A549 (cell line): Measurements from ENCODE around the gene PTPRA. TPM values are rescaled to one million over a fixed set of nuclear protein-coding genes. Genes with fewer than 3 reads are reported as not detected.
"Not testable (repeated sequence)": the region's sequence is repeated elsewhere in the genome, so short reads cannot be mapped to it uniquely, and the experiment has no call there.

Experiments
- ATAC-seq, 2 experiments: fragments of 200-7000 bp in 1 of 2; fragments of >200 bp in 1 of 2; cut with Nextera tagmentation in 1 of 2; cut with Tn5 transposase in 1 of 2; 3 replicates each; pipeline versions ENCODE4 v1.8.0 to v1.9.1; 2018 to 2020; ENCODE audit warnings: mild to moderate bottlenecking in 1 of 2, moderate library complexity in 1 of 2
- CTCF ChIA-PET: fragments of 300-600 bp; sonication (Branson Sonifier 250); formaldehyde crosslinking; extraction: SDS; loops from one replicate; lab custom pipeline; 2021; ENCODE audit warnings: antibody characterized with exemption, inconsistent platforms; lab: Yijun Ruan, JAX
- POLR2A ChIA-PET: fragments of 350-600 bp; formaldehyde crosslinking; extraction: SDS; loops from one replicate; lab custom pipeline; 2021; ENCODE audit warnings: antibody characterized with exemption, inconsistent platforms; lab: Yijun Ruan, JAX
- DNase-seq, 2 experiments: peaks; one replicate each; pipeline versions ENCODE4 v3.0.0 to v3.0.0-alpha.2; 2011 to 2016; ENCODE audit warnings: low read depth in 1 of 2, low spot score in 1 of 2
- FAIRE-seq: peaks from 2 replicates; lab custom pipeline; 2011; peaks lifted over from hg19 to GRCh38; lab: Jason Lieb, UNC
- H3K27ac ChIP-seq, 2 experiments: fragments of >200 bp; sonication (Bioruptor Twin); formaldehyde crosslinking; 3 replicates each; pipeline ENCODE4 v1.5.1; 2016 to 2017
- H3K4me1 ChIP-seq: fragments of >200 bp; sonication (Bioruptor Twin); formaldehyde crosslinking; 3 replicates; pipeline ENCODE4 v1.6.1; 2016
- H3K4me2 ChIP-seq: fragments of >200 bp; sonication (Bioruptor Twin); formaldehyde crosslinking; 3 replicates; pipeline ENCODE4 v1.6.1; 2016
- H3K4me3 ChIP-seq: fragments of >200 bp; sonication (Bioruptor Twin); formaldehyde crosslinking; 3 replicates; pipeline ENCODE4 v1.5.1; 2016
- H3K9me3 ChIP-seq: fragments of >200 bp; sonication (Bioruptor Twin); formaldehyde crosslinking; 3 replicates; pipeline ENCODE4 v1.6.1; 2016
- CBX8 ChIP-seq: fragments of 200-600 bp; sonication (generic); IDR thresholded peaks from 2 replicates; pipeline ENCODE4 v1.6.1; 2016
- CHD2 ChIP-seq: fragments of 150-350 bp; IDR thresholded peaks from 2 replicates; pipeline ENCODE4 v1.6.1; 2014; ENCODE audit warnings: low read length; ENCODE audit not compliant: partially characterized antibody
- CHD4 ChIP-seq: fragments of 200-600 bp; sonication (generic); IDR thresholded peaks from 2 replicates; pipeline ENCODE4 v1.6.1; 2016; ENCODE audit warnings: antibody characterized with exemption, mild to moderate bottlenecking, borderline replicate concordance
- EHF ChIP-seq: fragments of 250-450 bp; sonication (Bioruptor Pico); IDR thresholded peaks from 2 replicates; pipeline ENCODE4 v1.5.0; 2020; ENCODE audit warnings: mild to moderate bottlenecking
- EHMT2 ChIP-seq: fragments of 200-600 bp; sonication (generic); IDR thresholded peaks from 2 replicates; pipeline ENCODE4 v1.6.1; 2016; ENCODE audit warnings: antibody characterized with exemption, low read depth, mild to moderate bottlenecking, moderate library complexity
- ESRRA ChIP-seq: fragments of 150-350 bp; IDR thresholded peaks from 2 replicates; pipeline ENCODE4 v1.6.1; 2014; ENCODE audit warnings: mild to moderate bottlenecking, low read length, borderline replicate concordance
- JUN ChIP-seq, 2 experiments: fragments of >200 bp; sonication (Bioruptor Twin); formaldehyde crosslinking; IDR thresholded peaks; 2 replicates in 1 of 2; 3 replicates in 1 of 2; pipeline ENCODE4 v1.6.1; 2016 to 2017
- MAFK ChIP-seq: fragments of 450-650 bp; IDR thresholded peaks from 2 replicates; pipeline ENCODE4 v1.6.1; 2014; ENCODE audit not compliant: partially characterized antibody
- RAD21 ChIP-seq, 2 experiments: fragments of >200 bp in 1 of 2; sonication (Bioruptor Twin) in 1 of 2; formaldehyde crosslinking in 1 of 2; IDR thresholded peaks in 1 of 2; conservative IDR thresholded peaks in 1 of 2; 2 replicates in 1 of 2; 3 replicates in 1 of 2; pipeline ENCODE4 v1.6.1; 2012 to 2018; ENCODE audit warnings: inconsistent platforms in 1 of 2
- RARB ChIP-seq: fragments of 250-450 bp; sonication (Bioruptor Pico); IDR thresholded peaks from 2 replicates; pipeline ENCODE4 v1.8.0; 2021; ENCODE audit warnings: mild to moderate bottlenecking, moderate library complexity
- RFX5 ChIP-seq: fragments of 450-650 bp; IDR thresholded peaks from 2 replicates; pipeline ENCODE4 v1.7.1; 2014; ENCODE audit warnings: antibody characterized with exemption, mild to moderate bottlenecking, moderate library complexity
- SMC3 ChIP-seq: fragments of >200 bp; sonication (Bioruptor Twin); formaldehyde crosslinking; IDR thresholded peaks from 3 replicates; pipeline ENCODE4 v1.6.1; 2018; ENCODE audit warnings: inconsistent platforms
- ZNF302 ChIP-seq: fragments of 250-450 bp; sonication (Bioruptor Pico); IDR thresholded peaks from 2 replicates; pipeline ENCODE4 v1.9.0; 2021; ENCODE audit warnings: inconsistent platforms, mild to moderate bottlenecking, moderate library complexity
- ZSCAN20 ChIP-seq: fragments of 250-450 bp; sonication (Bioruptor Pico); IDR thresholded peaks from 2 replicates; pipeline ENCODE4 v1.8.0; 2022; ENCODE audit warnings: mild to moderate bottlenecking, moderate library complexity
- WGBS: methylation state at CpG from one replicate; pipeline ENCODE4 v1.1.6; 2017; ENCODE audit errors: missing lambda C conversion rate; 5-methylcytosine and 5-hydroxymethylcytosine counted together
- polyA plus RNA-seq, 4 experiments: library from polyadenylated mRNA; depleted of rRNA in 3 of 4; stranded (reverse); fragments of >200 nt; fragmentation: RNase III in 1 of 4; extraction: RNeasy Plus Mini Kit Qiagen cat#74134 plus additional on column Dnase treatment in 1 of 4; gene quantifications; 2 replicates in 3 of 4; 3 replicates in 1 of 4; pipeline ENCODE4 v1.2.3, GENCODE V29; 2011 to 2017
- TF ChIP-seq, protein P1 (sequence below): IDR thresholded peaks from 2 replicates; pipeline ENCODE4 v1.6.1; 2012; ENCODE audit warnings: low read depth, borderline replicate concordance
- TF ChIP-seq, protein P2 (sequence below): fragments of >200 bp; sonication (Bioruptor Twin); formaldehyde crosslinking; IDR thresholded peaks from 2 replicates; pipeline ENCODE4 v1.6.1; 2016
- TF ChIP-seq, protein P3 (sequence below): fragments of >200 bp; sonication (Bioruptor Twin); formaldehyde crosslinking; IDR thresholded peaks from 3 replicates; pipeline ENCODE4 v1.5.1; 2016
- TF ChIP-seq, protein P4 (sequence below): fragments of 250-450 bp; sonication (Bioruptor Pico); IDR thresholded peaks from 2 replicates; pipeline ENCODE4 v1.5.0; 2021; ENCODE audit warnings: mild to moderate bottlenecking, moderate library complexity, borderline replicate concordance

Gene PTPRA
- polyA plus RNA-seq, 2 of the 4 experiments (the other 2 are of a cell fraction): 29.2 to 83.2 TPM

DNA sequence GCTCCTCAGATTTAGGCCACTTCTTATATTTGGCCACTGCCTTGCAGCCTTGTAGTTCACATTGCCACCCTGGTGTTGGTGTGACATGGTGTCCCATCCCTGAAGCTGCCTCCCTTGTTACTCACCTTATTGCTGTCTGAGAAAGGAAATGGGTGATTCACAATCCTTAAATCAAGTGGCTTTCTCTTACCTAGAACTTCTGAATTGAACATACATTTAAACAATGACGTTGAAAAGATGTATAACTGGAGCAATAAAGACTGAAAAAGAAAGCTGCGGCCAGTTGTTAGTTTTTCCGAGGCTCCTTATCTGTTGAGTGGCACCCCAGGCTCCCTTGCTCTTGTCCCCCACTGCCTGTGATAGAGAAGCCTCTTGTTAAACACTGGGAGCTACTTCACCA is 141.4 kb downstream of the PTPRA start (continued):
- TF ChIP-seq RAD21 (conservative IDR thresholded peaks at IDR 0.05 in 1 of 2, IDR thresholded peaks at IDR 0.05 in 1 of 2): no peak

DNA sequence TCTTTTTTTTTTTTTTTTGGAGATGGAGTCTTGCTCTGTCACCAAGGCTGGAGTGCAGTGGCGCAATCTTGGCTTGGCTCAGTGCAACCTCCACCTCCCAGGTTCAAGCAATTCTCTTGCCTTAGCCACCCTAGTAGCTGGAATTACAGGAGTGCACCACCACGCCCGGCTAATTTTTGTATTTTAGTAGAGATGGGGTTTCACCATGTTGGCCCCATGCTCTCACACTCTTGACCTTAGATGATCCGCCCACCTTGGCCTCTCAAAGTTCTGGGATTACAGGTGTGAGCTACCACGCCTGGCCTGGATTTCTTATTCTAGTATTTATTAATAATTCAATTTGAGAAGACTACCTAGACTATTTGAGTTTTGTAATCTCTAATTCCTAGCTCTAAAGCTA is 142.0 kb downstream of the PTPRA start:
- H3K27ac ChIP-seq, ATAC-seq, POLR2A ChIA-PET, DNase-seq, H3K9me3 ChIP-seq, H3K4me3 ChIP-seq, H3K4me2 ChIP-seq, FAIRE-seq: not testable (repeated sequence)
- CTCF ChIA-PET: interaction anchor here (0.6 to 1.5 kb wide), 3 partner anchors 12 to 42 kb away, joined by 3 to 5 read pairs (median 4); partner anchors contain the start of gene GNRH2
- H3K4me1 ChIP-seq: peaks cover 11% of the 10 kb centered on the region; the same call in 2 of the 3 replicates
- WGBS: 93% methylated on average over 5 of the region's 5 CpGs

DNA sequence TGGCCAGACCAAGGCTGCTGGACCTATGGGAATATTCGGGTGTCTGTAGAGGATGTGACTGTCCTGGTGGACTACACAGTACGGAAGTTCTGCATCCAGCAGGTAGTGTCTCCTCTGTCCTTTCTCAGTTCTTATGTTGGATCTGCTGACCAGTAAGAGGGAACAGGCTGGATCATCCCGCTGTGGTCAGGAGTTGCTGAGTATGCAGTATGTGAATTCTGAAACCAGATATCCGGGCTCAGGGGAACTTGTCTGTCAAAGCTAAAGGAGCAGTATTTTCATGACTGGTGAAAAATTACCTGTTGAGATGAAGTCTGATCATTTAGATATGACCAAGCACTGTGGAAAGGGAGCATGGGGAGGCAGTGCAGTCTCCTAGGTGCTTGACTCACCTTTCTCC is 148.0 kb downstream of the PTPRA start:
- Histone ChIP-seq H3K4me1 (0 out of 3 replicates have a peak, but pooled peaks cover 4% of the 10 kb centered on the region), H3K27ac (no peak overlapping the region), H3K4me3 (no peak overlapping the region), H3K9me3 (no peaks in the 10 kb centered on the region), H3K4me2 (no peak overlapping the region)
- peak in 1 of 2 experiments; percentile 45; a peak in 3 of 6 replicates for ATAC-seq
- DNase-seq: no peak
- TF ChIP-seq MAFK (peak; percentile 85), RAD21 (conservative IDR thresholded peaks at IDR 0.05 in 1 of 2, IDR thresholded peaks at IDR 0.05 in 1 of 2) (no peak)
- no peak for FAIRE-seq
- ChIA-PET CTCF (interaction anchor here (1.2 kb wide), 1 partner anchor 32 kb away, joined by 3 read pairs; no protein-coding TSS in a partner anchor), POLR2A (no interaction called here)
- WGBS: 86% methylated on average over 4 of the region's 4 CpGs

DNA sequence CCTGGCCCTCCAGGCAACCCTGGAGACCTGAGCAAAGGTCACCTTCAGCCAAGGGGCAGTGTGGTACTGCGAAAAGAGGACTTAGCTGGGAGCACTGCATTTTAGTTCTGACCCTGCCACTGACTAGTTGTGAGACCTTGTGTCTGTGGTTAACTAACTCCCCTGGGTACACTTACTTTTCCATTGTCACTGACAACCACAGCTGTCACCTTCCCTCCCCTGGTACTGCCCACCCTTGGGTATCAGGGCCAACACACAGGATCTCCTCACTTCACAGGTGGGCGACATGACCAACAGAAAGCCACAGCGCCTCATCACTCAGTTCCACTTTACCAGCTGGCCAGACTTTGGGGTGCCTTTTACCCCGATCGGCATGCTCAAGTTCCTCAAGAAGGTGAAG is 148.5 kb downstream of the PTPRA start:
- WGBS: 97% methylated on average over 5 of the region's 5 CpGs
- ChIA-PET CTCF (no interaction called here), POLR2A (no interaction called here)
- Histone ChIP-seq H3K9me3 (no peaks in the 10 kb centered on the region), H3K4me1 (0 out of 3 replicates have a peak, but pooled peaks cover 4% of the 10 kb centered on the region), H3K4me2 (no peak overlapping the region), H3K4me3 (no peak overlapping the region), H3K27ac (no peak overlapping the region)
- ATAC-seq (no peak; a peak in 1 of 6 replicates), FAIRE-seq (no peak), DNase-seq (no peak)
- TF ChIP-seq RARB: no peak

DNA sequence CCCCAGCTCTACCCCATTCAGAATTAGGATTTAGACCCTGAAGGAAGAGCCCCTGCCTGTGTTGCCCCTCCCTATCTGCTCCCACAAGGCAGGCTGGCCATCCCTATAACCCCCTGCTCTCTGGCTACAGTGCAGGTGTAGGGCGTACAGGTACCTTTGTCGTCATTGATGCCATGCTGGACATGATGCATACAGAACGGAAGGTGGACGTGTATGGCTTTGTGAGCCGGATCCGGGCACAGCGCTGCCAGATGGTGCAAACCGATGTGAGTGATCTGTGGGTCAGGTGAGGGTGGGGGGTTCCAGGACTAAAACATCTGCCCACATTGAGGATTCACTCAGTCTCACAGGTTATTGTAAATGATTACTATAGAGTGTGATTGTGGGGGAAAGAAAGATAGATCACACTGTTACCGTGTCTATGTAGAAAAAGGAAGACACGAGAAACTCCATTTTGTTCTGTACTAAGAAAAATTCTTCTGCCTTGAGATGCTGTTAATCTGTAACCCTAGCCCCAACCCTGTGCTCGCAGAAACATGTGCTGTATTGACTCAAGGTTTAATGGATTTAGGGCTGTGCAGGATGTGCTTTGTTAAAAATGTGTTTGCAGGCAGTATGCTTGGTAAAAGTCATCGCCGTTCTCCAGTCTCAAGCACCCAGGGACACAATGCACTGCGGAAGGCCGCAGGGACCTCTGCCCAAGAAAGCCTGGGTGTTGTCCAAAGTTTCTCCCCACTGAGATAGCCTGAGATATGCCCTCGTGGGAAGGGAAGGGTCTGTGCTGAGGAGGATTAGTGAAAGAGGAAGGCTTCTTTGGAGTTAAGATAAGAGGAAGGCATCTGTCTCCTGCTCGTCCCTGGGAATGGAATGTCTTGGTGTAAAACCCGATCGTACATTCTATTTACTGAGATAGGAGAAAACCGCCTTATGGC is 149.5 kb downstream of the PTPRA start:
- H3K4me3 ChIP-seq, H3K9me3 ChIP-seq, H3K27ac ChIP-seq, H3K4me1 ChIP-seq, DNase-seq, CTCF ChIA-PET, POLR2A ChIA-PET, H3K4me2 ChIP-seq, ATAC-seq, FAIRE-seq: not testable (repeated sequence)
- WGBS: 80% methylated on average over 20 of the region's 20 CpGs

DNA sequence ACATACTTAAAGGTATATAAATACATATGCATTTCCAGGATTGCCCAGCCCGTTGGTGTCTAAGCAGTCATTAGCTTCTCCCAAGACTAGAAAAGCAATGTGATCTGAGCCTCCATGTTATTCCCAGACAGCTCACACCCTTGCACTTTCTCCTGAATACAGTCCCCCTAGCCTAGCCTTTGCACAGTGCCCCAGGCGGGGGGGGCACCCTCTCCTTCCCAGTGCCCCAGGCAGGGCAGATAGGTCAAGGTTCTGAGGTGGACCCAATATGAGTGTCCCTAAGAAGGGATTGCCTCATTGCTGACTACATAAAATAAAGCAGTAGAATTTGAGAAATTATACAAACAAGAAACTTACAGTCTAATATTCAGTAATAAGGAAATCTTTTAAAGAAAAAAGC is 154.7 kb downstream of the PTPRA start:
- no peak for ATAC-seq
- TF ChIP-seq EHF (CRISPR knock-in tag) (no peak), EHMT2 (no peak), ZNF302 (CRISPR knock-in tag) (no peak), ZSCAN20 (no peak), SMC3 (no peak), CBX8 (no peak), JUN (IDR thresholded peaks at IDR 0.05) (no peak), CHD2 (no peak), ESRRA (no peak), CHD4 (no peak), RFX5 (no peak)
- TF ChIP-seq, protein P1, sequence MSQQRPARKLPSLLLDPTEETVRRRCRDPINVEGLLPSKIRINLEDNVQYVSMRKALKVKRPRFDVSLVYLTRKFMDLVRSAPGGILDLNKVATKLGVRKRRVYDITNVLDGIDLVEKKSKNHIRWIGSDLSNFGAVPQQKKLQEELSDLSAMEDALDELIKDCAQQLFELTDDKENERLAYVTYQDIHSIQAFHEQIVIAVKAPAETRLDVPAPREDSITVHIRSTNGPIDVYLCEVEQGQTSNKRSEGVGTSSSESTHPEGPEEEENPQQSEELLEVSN: no peak
- TF ChIP-seq, protein P2, sequence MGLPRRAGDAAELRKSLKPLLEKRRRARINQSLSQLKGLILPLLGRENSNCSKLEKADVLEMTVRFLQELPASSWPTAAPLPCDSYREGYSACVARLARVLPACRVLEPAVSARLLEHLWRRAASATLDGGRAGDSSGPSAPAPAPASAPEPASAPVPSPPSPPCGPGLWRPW: no peak
- TF ChIP-seq, protein P3, sequence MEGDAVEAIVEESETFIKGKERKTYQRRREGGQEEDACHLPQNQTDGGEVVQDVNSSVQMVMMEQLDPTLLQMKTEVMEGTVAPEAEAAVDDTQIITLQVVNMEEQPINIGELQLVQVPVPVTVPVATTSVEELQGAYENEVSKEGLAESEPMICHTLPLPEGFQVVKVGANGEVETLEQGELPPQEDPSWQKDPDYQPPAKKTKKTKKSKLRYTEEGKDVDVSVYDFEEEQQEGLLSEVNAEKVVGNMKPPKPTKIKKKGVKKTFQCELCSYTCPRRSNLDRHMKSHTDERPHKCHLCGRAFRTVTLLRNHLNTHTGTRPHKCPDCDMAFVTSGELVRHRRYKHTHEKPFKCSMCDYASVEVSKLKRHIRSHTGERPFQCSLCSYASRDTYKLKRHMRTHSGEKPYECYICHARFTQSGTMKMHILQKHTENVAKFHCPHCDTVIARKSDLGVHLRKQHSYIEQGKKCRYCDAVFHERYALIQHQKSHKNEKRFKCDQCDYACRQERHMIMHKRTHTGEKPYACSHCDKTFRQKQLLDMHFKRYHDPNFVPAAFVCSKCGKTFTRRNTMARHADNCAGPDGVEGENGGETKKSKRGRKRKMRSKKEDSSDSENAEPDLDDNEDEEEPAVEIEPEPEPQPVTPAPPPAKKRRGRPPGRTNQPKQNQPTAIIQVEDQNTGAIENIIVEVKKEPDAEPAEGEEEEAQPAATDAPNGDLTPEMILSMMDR: no peak
- TF ChIP-seq, protein P4, sequence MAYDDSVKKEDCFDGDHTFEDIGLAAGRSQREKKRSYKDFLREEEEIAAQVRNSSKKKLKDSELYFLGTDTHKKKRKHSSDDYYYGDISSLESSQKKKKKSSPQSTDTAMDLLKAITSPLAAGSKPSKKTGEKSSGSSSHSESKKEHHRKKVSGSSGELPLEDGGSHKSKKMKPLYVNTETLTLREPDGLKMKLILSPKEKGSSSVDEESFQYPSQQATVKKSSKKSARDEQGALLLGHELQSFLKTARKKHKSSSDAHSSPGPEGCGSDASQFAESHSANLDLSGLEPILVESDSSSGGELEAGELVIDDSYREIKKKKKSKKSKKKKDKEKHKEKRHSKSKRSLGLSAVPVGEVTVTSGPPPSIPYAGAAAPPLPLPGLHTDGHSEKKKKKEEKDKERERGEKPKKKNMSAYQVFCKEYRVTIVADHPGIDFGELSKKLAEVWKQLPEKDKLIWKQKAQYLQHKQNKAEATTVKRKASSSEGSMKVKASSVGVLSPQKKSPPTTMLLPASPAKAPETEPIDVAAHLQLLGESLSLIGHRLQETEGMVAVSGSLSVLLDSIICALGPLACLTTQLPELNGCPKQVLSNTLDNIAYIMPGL (CRISPR knock-in tag): no peak

More for the DNA sequence above, 154.7 kb downstream of the PTPRA start:
- no peak overlapping the region for H3K4me3 ChIP-seq
- no peaks in the 10 kb centered on the region for H3K9me3 ChIP-seq
- no peaks in the 10 kb centered on the region for H3K4me1 ChIP-seq
- CTCF ChIA-PET: interaction anchor here (1.2 kb wide), 1 partner anchor 276 kb away, joined by 3 read pairs; no protein-coding TSS in a partner anchor
- POLR2A ChIA-PET: no interaction called here
- DNase-seq: no peak
- no peak for FAIRE-seq
- no peak overlapping the region for H3K27ac ChIP-seq
- no peak overlapping the region for H3K4me2 ChIP-seq
- WGBS: 77% methylated on average over 2 of the region's 2 CpGs
